Measurements from ENCODE around the gene BCL2. TPM values are rescaled to one million over a fixed set of nuclear protein-coding genes. Genes with fewer than 3 reads are reported as not detected.
A peak's percentile ranks its signal among the peaks of the same experiment; 100 is the strongest.

The BCL2 gene
- polyA plus RNA-seq, 4 donors, result 0.89 to 7.2 (median 3.8) TPM

GRCh38 chr18:63316612-63317555, 2.7 kb downstream of the BCL2 start:
- 38 to 59% (median 49%) methylated on average over 4 of the region's 4 CpGs for WGBS, 3 donors
- no peaks in the 10 kb centered on the region for H3K9me3 ChIP-seq (ENCODE audit: control insufficient read depth in 2 of 2, insufficient read depth in 1 of 2, low read depth in 1 of 2, low read length in 1 of 2)
- peak; percentile 55 for FAIRE-seq
- H3K4me3 ChIP-seq (ENCODE audit: low read depth in 1 of 3, low read length in 3 of 3), result peak overlapping the region in 2 of 3 donors; percentile 85 to 91
- H3K27ac ChIP-seq (ENCODE audit: low read depth in 1 of 3, low read length in 2 of 3), result no peak overlapping the region
- peaks cover 0 to 14% (median 11%) of the 10 kb centered on the region in 3 donors for H3K4me1 ChIP-seq (ENCODE audit: control insufficient read depth in 3 of 3, insufficient read depth in 2 of 3, low read depth in 1 of 3, low read length in 2 of 3)
- H3K36me3 ChIP-seq (ENCODE audit: control insufficient read depth in 3 of 3, insufficient read depth in 2 of 3, low read depth in 1 of 3, low read length in 3 of 3), result no peaks in the 10 kb centered on the region
- peak in 1 of 2 donors; percentile 19 for DNase-seq
- no peaks in the 10 kb centered on the region for H3K27me3 ChIP-seq (ENCODE audit: control insufficient read depth in 3 of 3, insufficient read depth in 3 of 3, low read length in 3 of 3)

GRCh38 chr18:63315876-63316275, 3.7 kb downstream of the BCL2 start:
- no peak for FAIRE-seq
- no peak overlapping the region for H3K27ac ChIP-seq (ENCODE audit: low read depth in 1 of 3, low read length in 2 of 3)

GRCh38 chr18:63315131-63315662, 4.4 kb downstream of the BCL2 start:
- Histone ChIP-seq H3K4me1 (ENCODE audit: control insufficient read depth in 3 of 3, insufficient read depth in 2 of 3, low read depth in 1 of 3, low read length in 2 of 3) (peaks cover 0 to 11% (median 9%) of the 10 kb centered on the region in 3 donors), H3K27me3 (ENCODE audit: control insufficient read depth in 3 of 3, insufficient read depth in 3 of 3, low read length in 3 of 3) (no peaks in the 10 kb centered on the region), H3K27ac (ENCODE audit: low read depth in 1 of 3, low read length in 2 of 3) (no peak overlapping the region), H3K36me3 (ENCODE audit: control insufficient read depth in 3 of 3, insufficient read depth in 2 of 3, low read depth in 1 of 3, low read length in 3 of 3) (no peaks in the 10 kb centered on the region), H3K9me3 (ENCODE audit: control insufficient read depth in 2 of 2, insufficient read depth in 1 of 2, low read depth in 1 of 2, low read length in 1 of 2) (no peaks in the 10 kb centered on the region), H3K4me3 (ENCODE audit: low read depth in 1 of 3, low read length in 3 of 3) (no peak overlapping the region)
- WGBS, 3 donors, result 45 to 56% (median 54%) methylated on average over 3 of the region's 3 CpGs
- no peak for FAIRE-seq
- no peak for DNase-seq

More at GRCh38 chr18:63315876-63316275, 3.7 kb downstream of the BCL2 start:
- Histone ChIP-seq H3K4me3 (ENCODE audit: low read depth in 1 of 3, low read length in 3 of 3) (no peak overlapping the region), H3K9me3 (ENCODE audit: control insufficient read depth in 2 of 2, insufficient read depth in 1 of 2, low read depth in 1 of 2, low read length in 1 of 2) (no peaks in the 10 kb centered on the region), H3K36me3 (ENCODE audit: control insufficient read depth in 3 of 3, insufficient read depth in 2 of 3, low read depth in 1 of 3, low read length in 3 of 3) (no peaks in the 10 kb centered on the region), H3K27me3 (ENCODE audit: control insufficient read depth in 3 of 3, insufficient read depth in 3 of 3, low read length in 3 of 3) (no peaks in the 10 kb centered on the region), H3K4me1 (ENCODE audit: control insufficient read depth in 3 of 3, insufficient read depth in 2 of 3, low read depth in 1 of 3, low read length in 2 of 3) (peaks cover 0 to 11% (median 10%) of the 10 kb centered on the region in 3 donors)
- DNase-seq, result peak in 1 of 2 donors; percentile 23

- 54 to 66% (median 63%) methylated on average over 4 of the region's 4 CpGs for WGBS, 3 donors
- DNase-seq, result no peak
- Histone ChIP-seq H3K36me3 (ENCODE audit: control insufficient read depth in 3 of 3, insufficient read depth in 2 of 3, low read depth in 1 of 3, low read length in 3 of 3) (no peaks in the 10 kb centered on the region), H3K4me1 (ENCODE audit: control insufficient read depth in 3 of 3, insufficient read depth in 2 of 3, low read depth in 1 of 3, low read length in 2 of 3) (peaks cover 0 to 11% (median 9%) of the 10 kb centered on the region in 3 donors), H3K9me3 (ENCODE audit: control insufficient read depth in 2 of 2, insufficient read depth in 1 of 2, low read depth in 1 of 2, low read length in 1 of 2) (no peaks in the 10 kb centered on the region), H3K27me3 (ENCODE audit: control insufficient read depth in 3 of 3, insufficient read depth in 3 of 3, low read length in 3 of 3) (no peaks in the 10 kb centered on the region), H3K27ac (ENCODE audit: low read depth in 1 of 3, low read length in 2 of 3) (no peak overlapping the region), H3K4me3 (ENCODE audit: low read depth in 1 of 3, low read length in 3 of 3) (no peak overlapping the region)
- FAIRE-seq, result no peak
These were observed 5.3 kb downstream of the BCL2 start for GRCh38 chr18:63314062-63314790.

GRCh38 chr18:63313396-63313917, 6.1 kb downstream of the BCL2 start:
- DNase-seq (no peak), FAIRE-seq (no peak)
- H3K36me3 ChIP-seq (ENCODE audit: control insufficient read depth in 3 of 3, insufficient read depth in 2 of 3, low read depth in 1 of 3, low read length in 3 of 3), result no peaks in the 10 kb centered on the region
- no peaks in the 10 kb centered on the region for H3K27me3 ChIP-seq (ENCODE audit: control insufficient read depth in 3 of 3, insufficient read depth in 3 of 3, low read length in 3 of 3)
- H3K9me3 ChIP-seq (ENCODE audit: control insufficient read depth in 2 of 2, insufficient read depth in 1 of 2, low read depth in 1 of 2, low read length in 1 of 2), result no peaks in the 10 kb centered on the region
- H3K4me3 ChIP-seq (ENCODE audit: low read depth in 1 of 3, low read length in 3 of 3), result no peak overlapping the region
- no peak overlapping the region for H3K27ac ChIP-seq (ENCODE audit: low read depth in 1 of 3, low read length in 2 of 3)
- 37 to 68% (median 53%) methylated on average over 5 of the region's 5 CpGs for WGBS, 3 donors
- H3K4me1 ChIP-seq (ENCODE audit: control insufficient read depth in 3 of 3, insufficient read depth in 2 of 3, low read depth in 1 of 3, low read length in 2 of 3), result peaks cover 0 to 11% (median 9%) of the 10 kb centered on the region in 3 donors

GRCh38 chr18:63312737-63313395, 6.7 kb downstream of the BCL2 start:
- Histone ChIP-seq H3K27ac (ENCODE audit: low read depth in 1 of 3, low read length in 2 of 3) (peak overlapping the region in 1 of 3 donors; percentile 22), H3K4me1 (ENCODE audit: control insufficient read depth in 3 of 3, insufficient read depth in 2 of 3, low read depth in 1 of 3, low read length in 2 of 3) (peaks cover 0 to 11% (median 8%) of the 10 kb centered on the region in 3 donors), H3K9me3 (ENCODE audit: control insufficient read depth in 2 of 2, insufficient read depth in 1 of 2, low read depth in 1 of 2, low read length in 1 of 2) (no peaks in the 10 kb centered on the region), H3K27me3 (ENCODE audit: control insufficient read depth in 3 of 3, insufficient read depth in 3 of 3, low read length in 3 of 3) (no peaks in the 10 kb centered on the region), H3K4me3 (ENCODE audit: low read depth in 1 of 3, low read length in 3 of 3) (no peak overlapping the region), H3K36me3 (ENCODE audit: control insufficient read depth in 3 of 3, insufficient read depth in 2 of 3, low read depth in 1 of 3, low read length in 3 of 3) (no peaks in the 10 kb centered on the region)
- no peak for DNase-seq
- no peak for FAIRE-seq
- WGBS, 3 donors, result 35 to 47% (median 45%) methylated on average over 5 of the region's 5 CpGs

- WGBS, 3 donors, result 85 to 90% (median 86%) methylated on average over 3 of the region's 3 CpGs
- Histone ChIP-seq H3K4me3 (ENCODE audit: low read depth in 1 of 3, low read length in 3 of 3) (no peak overlapping the region), H3K27ac (ENCODE audit: low read depth in 1 of 3, low read length in 2 of 3) (peak overlapping the region in 1 of 3 donors; percentile 14), H3K4me1 (ENCODE audit: control insufficient read depth in 3 of 3, insufficient read depth in 2 of 3, low read depth in 1 of 3, low read length in 2 of 3) (peaks cover 0 to 12% (median 3%) of the 10 kb centered on the region in 3 donors), H3K27me3 (ENCODE audit: control insufficient read depth in 3 of 3, insufficient read depth in 3 of 3, low read length in 3 of 3) (no peaks in the 10 kb centered on the region), H3K9me3 (ENCODE audit: control insufficient read depth in 2 of 2, insufficient read depth in 1 of 2, low read depth in 1 of 2, low read length in 1 of 2) (no peaks in the 10 kb centered on the region), H3K36me3 (ENCODE audit: control insufficient read depth in 3 of 3, insufficient read depth in 2 of 3, low read depth in 1 of 3, low read length in 3 of 3) (no peaks in the 10 kb centered on the region)
- DNase-seq (no peak), FAIRE-seq (no peak)
These were observed 7.6 kb downstream of the BCL2 start for GRCh38 chr18:63312019-63312409.
